ENCODE measurements around the gene HTR3D. TPM values are rescaled to one million over a fixed set of nuclear protein-coding genes. Genes with fewer than 3 reads are reported as not detected.

HTR3D gene
- total RNA-seq, 2 donors from 2014 or later, result not detected

DNA sequence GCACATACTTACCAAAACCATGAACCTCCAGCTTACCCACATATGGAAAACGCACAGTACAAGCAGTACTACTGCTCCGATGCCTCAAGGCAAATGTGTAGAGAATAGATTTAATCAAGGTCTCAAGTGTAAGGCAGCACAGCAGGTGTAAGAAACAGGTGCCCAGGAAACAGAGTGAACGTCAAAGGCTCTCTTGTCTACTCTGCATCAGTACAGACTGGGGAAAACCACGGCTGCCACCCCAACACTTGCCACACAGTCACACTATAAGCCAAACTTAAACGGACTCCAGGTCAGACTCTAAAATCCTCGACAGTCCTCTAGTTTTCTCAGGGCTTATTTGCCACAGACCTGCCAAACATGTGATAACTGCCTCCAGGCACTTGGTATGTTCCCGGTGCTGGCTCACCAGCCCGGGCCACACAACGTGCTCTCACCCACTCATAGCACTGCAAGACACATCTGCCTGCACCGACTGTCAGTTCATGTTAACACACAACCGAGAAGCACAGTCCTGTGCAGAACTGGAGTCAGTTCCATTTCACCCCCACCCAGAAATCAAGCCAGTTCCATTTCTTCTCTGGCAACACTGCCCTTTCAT, 44.4 kb upstream of the HTR3D start:
- Histone ChIP-seq H3K4me3 (no peak overlapping the region), H3K9me3 (no peaks in the 10 kb centered on the region)

DNA sequence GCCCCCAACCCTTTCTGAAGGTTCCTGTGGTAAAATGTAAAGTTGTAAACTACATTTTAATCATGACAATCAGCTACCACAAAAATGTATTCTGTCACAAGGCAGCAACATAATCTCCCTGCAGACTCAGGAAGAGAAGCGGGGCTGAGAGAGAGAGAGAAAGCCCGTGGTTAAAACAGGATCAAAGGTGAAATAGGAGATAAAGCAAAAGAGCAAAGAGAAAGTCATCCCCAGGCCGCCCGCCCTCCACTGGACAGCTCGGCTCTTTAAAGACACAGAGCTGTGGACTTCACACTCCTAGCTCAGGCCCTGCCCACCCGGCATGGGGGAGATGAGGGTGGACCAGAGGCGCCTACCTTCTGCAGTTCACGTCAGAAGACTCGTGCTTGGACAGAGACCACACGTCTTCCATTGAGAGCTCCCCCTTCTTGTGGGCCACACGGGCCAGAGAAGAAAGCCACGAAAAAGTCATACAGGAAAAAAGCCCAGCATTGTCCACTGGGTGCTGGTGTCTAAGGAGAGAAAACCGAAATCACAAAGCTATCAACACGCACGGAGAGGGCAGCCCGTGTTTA, 43.2 kb upstream of the HTR3D start:
- intact Hi-C loops (cut with DNase I), result no loop called here
- H3K27ac ChIP-seq, result no peak overlapping the region
- TF ChIP-seq, protein P1, sequence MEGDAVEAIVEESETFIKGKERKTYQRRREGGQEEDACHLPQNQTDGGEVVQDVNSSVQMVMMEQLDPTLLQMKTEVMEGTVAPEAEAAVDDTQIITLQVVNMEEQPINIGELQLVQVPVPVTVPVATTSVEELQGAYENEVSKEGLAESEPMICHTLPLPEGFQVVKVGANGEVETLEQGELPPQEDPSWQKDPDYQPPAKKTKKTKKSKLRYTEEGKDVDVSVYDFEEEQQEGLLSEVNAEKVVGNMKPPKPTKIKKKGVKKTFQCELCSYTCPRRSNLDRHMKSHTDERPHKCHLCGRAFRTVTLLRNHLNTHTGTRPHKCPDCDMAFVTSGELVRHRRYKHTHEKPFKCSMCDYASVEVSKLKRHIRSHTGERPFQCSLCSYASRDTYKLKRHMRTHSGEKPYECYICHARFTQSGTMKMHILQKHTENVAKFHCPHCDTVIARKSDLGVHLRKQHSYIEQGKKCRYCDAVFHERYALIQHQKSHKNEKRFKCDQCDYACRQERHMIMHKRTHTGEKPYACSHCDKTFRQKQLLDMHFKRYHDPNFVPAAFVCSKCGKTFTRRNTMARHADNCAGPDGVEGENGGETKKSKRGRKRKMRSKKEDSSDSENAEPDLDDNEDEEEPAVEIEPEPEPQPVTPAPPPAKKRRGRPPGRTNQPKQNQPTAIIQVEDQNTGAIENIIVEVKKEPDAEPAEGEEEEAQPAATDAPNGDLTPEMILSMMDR (IDR thresholded peaks at IDR 0.05), result no peak
- H3K4me1 ChIP-seq, result no peaks in the 10 kb centered on the region
- H3K36me3 ChIP-seq, result no peaks in the 10 kb centered on the region
- no peaks in the 10 kb centered on the region for H3K27me3 ChIP-seq
- DNase-seq, result no peak
- no peak overlapping the region for H3K4me3 ChIP-seq
- no peak overlapping the region for H3K9ac ChIP-seq (ENCODE audit: low read depth in 2 of 2, low read length in 2 of 2)
- H3K9me3 ChIP-seq, result no peaks in the 10 kb centered on the region

More for the DNA sequence above, 44.4 kb upstream of the HTR3D start:
- Histone ChIP-seq H3K36me3 (no peaks in the 10 kb centered on the region), H3K27ac (no peak overlapping the region), H3K4me1 (no peaks in the 10 kb centered on the region), H3K27me3 (no peaks in the 10 kb centered on the region), H3K9ac (ENCODE audit: low read depth in 2 of 2, low read length in 2 of 2) (no peak overlapping the region)
- DNase-seq, result no peak
- TF ChIP-seq, protein P1 (IDR thresholded peaks at IDR 0.05), result no peak
- intact Hi-C loops (cut with DNase I), result no loop called here

DNA sequence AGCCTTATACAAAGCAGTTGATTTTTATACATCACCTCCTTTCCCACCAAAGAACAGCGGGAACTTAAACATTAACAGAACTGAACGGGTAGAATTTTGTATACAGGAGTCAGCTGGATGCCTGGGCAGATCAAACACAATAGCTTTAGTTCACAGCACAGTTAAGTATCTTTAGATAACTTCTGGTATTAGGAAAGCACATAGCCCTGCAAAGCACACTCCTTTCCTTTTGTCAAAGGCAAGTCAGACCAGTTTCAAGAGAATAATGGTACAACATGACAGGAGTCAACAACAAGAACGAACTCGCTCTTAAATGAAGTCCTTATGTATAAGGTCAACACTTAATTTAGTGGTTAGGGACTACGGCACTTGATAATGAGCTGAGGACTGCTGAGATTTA, 40.1 kb upstream of the HTR3D start:
- no peak overlapping the region for H3K9ac ChIP-seq (ENCODE audit: low read depth in 2 of 2, low read length in 2 of 2)
- no peaks in the 10 kb centered on the region for H3K36me3 ChIP-seq
- H3K4me1 ChIP-seq, result no peaks in the 10 kb centered on the region
- no peaks in the 10 kb centered on the region for H3K27me3 ChIP-seq
- TF ChIP-seq, protein P1 (IDR thresholded peaks at IDR 0.05), result no peak
- H3K27ac ChIP-seq, result no peak overlapping the region
- DNase-seq, result no peak
- no peaks in the 10 kb centered on the region for H3K9me3 ChIP-seq
- no peak overlapping the region for H3K4me3 ChIP-seq
- intact Hi-C loops (cut with DNase I), result no loop called here

DNA sequence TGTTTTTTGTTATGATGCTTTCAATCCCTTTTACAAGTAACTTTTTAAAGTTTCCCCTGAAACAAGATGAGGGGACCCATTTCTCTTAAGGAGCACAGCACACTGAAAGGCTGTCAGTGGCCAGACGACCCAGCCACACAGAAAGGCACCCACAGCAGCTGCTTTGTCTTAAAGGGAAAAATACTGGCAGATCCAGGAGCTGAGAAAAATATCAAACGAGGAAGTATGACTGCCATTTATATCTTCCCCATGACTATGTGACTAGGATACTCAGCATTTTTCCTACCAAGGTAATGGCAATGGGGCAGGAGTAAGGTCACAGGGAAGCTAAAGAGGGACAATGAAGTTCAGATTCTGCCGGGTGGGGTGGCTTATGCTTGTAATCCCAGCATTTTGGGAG, 29.8 kb upstream of the HTR3D start:
- Histone ChIP-seq H3K27me3 (no peaks in the 10 kb centered on the region), H3K4me3 (no peak overlapping the region), H3K36me3 (no peaks in the 10 kb centered on the region), H3K27ac (no peak overlapping the region), H3K9me3 (no peaks in the 10 kb centered on the region), H3K9ac (ENCODE audit: low read depth in 2 of 2, low read length in 2 of 2) (no peak overlapping the region), H3K4me1 (peaks cover 6% of the 10 kb centered on the region)
- TF ChIP-seq, protein P1 (IDR thresholded peaks at IDR 0.05), result no peak
- intact Hi-C loops (cut with DNase I), result no loop called here
- DNase-seq, result no peak

DNA sequence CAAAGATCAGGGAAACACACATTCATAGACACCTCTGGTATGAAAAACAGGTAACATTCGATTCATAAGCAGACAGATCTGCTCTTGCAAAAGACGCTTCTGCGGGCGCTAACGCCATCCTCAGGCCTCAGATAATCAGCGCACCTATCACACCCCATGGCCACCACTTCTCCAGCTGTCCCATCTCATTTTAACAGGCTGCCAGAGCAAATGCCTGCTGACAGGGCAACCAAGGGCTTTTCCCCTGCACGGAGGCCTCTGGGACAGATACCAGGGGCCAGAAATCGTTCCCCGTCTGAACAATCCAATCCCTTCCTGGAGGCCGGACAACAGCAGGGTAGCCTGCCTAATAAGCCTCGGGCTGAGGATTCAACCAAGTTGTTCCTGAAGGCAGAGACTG, 29.1 kb upstream of the HTR3D start:
- no peaks in the 10 kb centered on the region for H3K36me3 ChIP-seq
- TF ChIP-seq, protein P1 (IDR thresholded peaks at IDR 0.05), result no peak
- H3K27ac ChIP-seq, result no peak overlapping the region
- no peak overlapping the region for H3K9ac ChIP-seq (ENCODE audit: low read depth in 2 of 2, low read length in 2 of 2)
- intact Hi-C loops (cut with DNase I), result no loop called here
- no peaks in the 10 kb centered on the region for H3K9me3 ChIP-seq
- H3K4me3 ChIP-seq, result no peak overlapping the region
- no peak for DNase-seq
- no peaks in the 10 kb centered on the region for H3K27me3 ChIP-seq
- H3K4me1 ChIP-seq, result peaks cover 6% of the 10 kb centered on the region

All from colonic mucosa (tissue), 4 donors.